Measurements from ENCODE around the gene CSNK2A1. TPM values are rescaled to one million over a fixed set of nuclear protein-coding genes. Genes with fewer than 3 reads are reported as not detected.
A peak's percentile ranks its signal among the peaks of the same experiment; 100 is the strongest.

Gene CSNK2A1
- total and polyA plus RNA-seq, 2 of the 8 experiments (the other 6 are each of a cell fraction or from before 2014, with no cell fraction given) = 117 to 260 TPM

DNA sequence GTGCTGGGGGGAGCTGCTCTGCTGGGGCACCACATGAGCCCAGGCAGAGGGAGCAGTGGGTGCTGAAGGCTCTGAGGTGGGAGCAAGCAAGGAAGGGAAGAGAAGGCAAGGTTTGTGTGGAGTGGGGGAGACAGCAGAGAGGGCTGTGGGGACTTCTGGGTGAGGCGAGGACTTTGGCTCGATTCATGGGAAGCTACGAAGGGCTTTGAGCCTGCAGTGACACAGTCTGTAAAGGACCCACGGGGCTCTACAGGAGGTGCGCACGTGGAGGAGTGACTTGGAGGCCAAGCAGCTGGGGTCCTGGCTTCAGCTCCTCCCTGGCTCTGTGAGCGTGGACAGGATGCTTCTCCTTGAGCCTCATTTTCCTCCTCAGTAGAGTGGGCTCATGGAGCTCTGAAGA is 29.1 kb upstream of the CSNK2A1 start:
- Histone ChIP-seq H2BK5ac (ENCODE audit: low read depth, low read length) (0 out of 2 replicates have a peak overlapping the region, but pooled peaks have one; percentile 46), H2BK120ac (replicated peaks; ENCODE audit: low read depth, low read length) (no peak overlapping the region), H2AK5ac (ENCODE audit: low read depth, low read length) (no peak overlapping the region), H4K5ac (ENCODE audit: insufficient read length, low read depth, low read length) (no peak overlapping the region), H3K27me3 (replicated peaks in 1 of 4; ENCODE audit: control insufficient read depth in 3 of 4, extremely low read depth in 1 of 4, insufficient read depth in 3 of 4, low read length in 3 of 4) (peaks cover 0 to 11% (median 3%) of the 10 kb centered on the region in 4 experiments; a peak in 5 of 7 replicates), H3K79me1 (ENCODE audit: low read depth, low read length) (no peaks in the 10 kb centered on the region), H4K91ac (replicated peaks; ENCODE audit: insufficient read length, low read length) (no peak overlapping the region), H2BK12ac (ENCODE audit: low read depth, low read length) (peak overlapping the region; percentile 86), H3K23ac (ENCODE audit: insufficient read length) (no peak overlapping the region), H3K4me2 (ENCODE audit: insufficient read depth in 1 of 2, low read depth in 2 of 2, low read length in 2 of 2) (no peak overlapping the region), H3K27ac (ENCODE audit: low read depth, low read length) (no peak overlapping the region), H3K18ac (ENCODE audit: extremely low read depth, low read length) (0 out of 2 replicates have a peak overlapping the region, but pooled peaks have one; percentile 48), H3K4me3 (ENCODE audit: extremely low read depth in 1 of 4, insufficient read depth in 2 of 4, low read depth in 3 of 4, low read length in 4 of 4) (no peak overlapping the region), H3K79me2 (ENCODE audit: control insufficient read depth in 1 of 2, insufficient read depth in 2 of 2, low read length in 2 of 2) (no peaks in the 10 kb centered on the region), H3K14ac (ENCODE audit: insufficient read length) (no peak overlapping the region), H3K56ac (replicated peaks; ENCODE audit: insufficient read length, low read depth, low read length) (no peak overlapping the region), H3K4ac (replicated peaks; ENCODE audit: insufficient read length, low read depth, low read length) (no peak overlapping the region), H4K20me1 (replicated peaks in 1 of 2; ENCODE audit: control insufficient read depth in 1 of 2, insufficient read depth in 2 of 2, low read length in 2 of 2) (no peaks in the 10 kb centered on the region), H2BK20ac (ENCODE audit: low read length) (peak overlapping the region; percentile 75; the same call in 1 of the 2 replicates), H3K4me1 (replicated peaks in 1 of 4; ENCODE audit: control insufficient read depth in 3 of 4, insufficient read depth in 4 of 4, low read length in 3 of 4) (peaks cover 16 to 36% (median 22%) of the 10 kb centered on the region in 4 experiments), H3K23me2 (ENCODE audit: low read depth, low read length) (no peaks in the 10 kb centered on the region), H2AFZ (ENCODE audit: low read length) (no peak overlapping the region), H2BK15ac (ENCODE audit: low read length) (peak overlapping the region; percentile 93; the same call in 1 of the 2 replicates), H4K8ac (ENCODE audit: extremely low read depth, insufficient read depth, low read length) (no peak overlapping the region), H3K9ac (replicated peaks in 1 of 4; ENCODE audit: extremely low read depth in 1 of 4, low read depth in 3 of 4, low read length in 3 of 4) (no peak overlapping the region), H3K36me3 (ENCODE audit: control insufficient read depth in 2 of 4, insufficient read depth in 4 of 4, low read length in 3 of 4) (no peaks in the 10 kb centered on the region), H3K9me3 (ENCODE audit: insufficient read depth in 2 of 2, low read depth in 1 of 2, low read length in 1 of 2) (no peaks in the 10 kb centered on the region)
- DNase-seq (ENCODE audit: low read depth in 1 of 2, low spot score in 2 of 2) (no peak), FAIRE-seq (no peak)
- WGBS, 2 experiments (ENCODE audit: extremely low coverage in 1 of 2, insufficient coverage in 1 of 2, insufficient read length in 1 of 2, insufficient replicate concordance in 2 of 2, low coverage in 1 of 2, low lambda C conversion rate in 2 of 2, missing lambda C conversion rate in 1 of 2) = 91% methylated on average over 7 of the region's 7 CpGs; no CpG with 5 or more reads in 1 of the 2 experiments
- ChIA-PET CTCF (ENCODE audit: partially characterized antibody) (interaction anchor here (1.0 to 8.8 kb wide), 12 partner anchors 10 to 384 kb away, joined by 3 to 73 read pairs (median 4); no protein-coding TSS in a partner anchor), POLR2A (ENCODE audit: partially characterized antibody) (interaction anchor here (3.7 to 5.0 kb wide), 2 partner anchors 10 to 29 kb away, joined by 18 to 24 read pairs; partner anchors contain the start of gene CSNK2A1)
- TF ChIP-seq CHD2 (IDR thresholded peaks at IDR 0.05; ENCODE audit: low read length) = no peak
- TF ChIP-seq TCF12 (IDR thresholded peaks at IDR 0.05; ENCODE audit: low read depth, low read length) = no peak
- TF ChIP-seq ZNF274 (IDR thresholded peaks at IDR 0.05; ENCODE audit: borderline replicate concordance, extremely low read depth, low read length) = no peak
- TF ChIP-seq, protein P1, sequence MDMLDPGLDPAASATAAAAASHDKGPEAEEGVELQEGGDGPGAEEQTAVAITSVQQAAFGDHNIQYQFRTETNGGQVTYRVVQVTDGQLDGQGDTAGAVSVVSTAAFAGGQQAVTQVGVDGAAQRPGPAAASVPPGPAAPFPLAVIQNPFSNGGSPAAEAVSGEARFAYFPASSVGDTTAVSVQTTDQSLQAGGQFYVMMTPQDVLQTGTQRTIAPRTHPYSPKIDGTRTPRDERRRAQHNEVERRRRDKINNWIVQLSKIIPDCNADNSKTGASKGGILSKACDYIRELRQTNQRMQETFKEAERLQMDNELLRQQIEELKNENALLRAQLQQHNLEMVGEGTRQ (IDR thresholded peaks at IDR 0.05; ENCODE audit: low read length) = no peak
- TF ChIP-seq, protein P2, sequence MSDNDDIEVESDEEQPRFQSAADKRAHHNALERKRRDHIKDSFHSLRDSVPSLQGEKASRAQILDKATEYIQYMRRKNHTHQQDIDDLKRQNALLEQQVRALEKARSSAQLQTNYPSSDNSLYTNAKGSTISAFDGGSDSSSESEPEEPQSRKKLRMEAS (IDR thresholded peaks at IDR 0.05) = no peak
- TF ChIP-seq SP1 (IDR thresholded peaks at IDR 0.05; ENCODE audit: low read depth, low read length) = no peak
- no peak for TF ChIP-seq CTBP2 (IDR thresholded peaks at IDR 0.05; ENCODE audit: borderline replicate concordance, insufficient read depth, insufficient read length, low read length)
- TF ChIP-seq NANOG (IDR thresholded peaks at IDR 0.05; ENCODE audit: insufficient read depth, low read depth, low read length, poor library complexity, severe bottlenecking) = no peak

Measured in H1 (cell line).